ENCODE measurements around the gene S1PR4. TPM values are rescaled to one million over a fixed set of nuclear protein-coding genes. Genes with fewer than 3 reads are reported as not detected.

Gene S1PR4, protein sequence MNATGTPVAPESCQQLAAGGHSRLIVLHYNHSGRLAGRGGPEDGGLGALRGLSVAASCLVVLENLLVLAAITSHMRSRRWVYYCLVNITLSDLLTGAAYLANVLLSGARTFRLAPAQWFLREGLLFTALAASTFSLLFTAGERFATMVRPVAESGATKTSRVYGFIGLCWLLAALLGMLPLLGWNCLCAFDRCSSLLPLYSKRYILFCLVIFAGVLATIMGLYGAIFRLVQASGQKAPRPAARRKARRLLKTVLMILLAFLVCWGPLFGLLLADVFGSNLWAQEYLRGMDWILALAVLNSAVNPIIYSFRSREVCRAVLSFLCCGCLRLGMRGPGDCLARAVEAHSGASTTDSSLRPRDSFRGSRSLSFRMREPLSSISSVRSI
- total RNA-seq = 1 to 10 TPM; 1.6 to 9.9 (median 2.5) TPM

DNA sequence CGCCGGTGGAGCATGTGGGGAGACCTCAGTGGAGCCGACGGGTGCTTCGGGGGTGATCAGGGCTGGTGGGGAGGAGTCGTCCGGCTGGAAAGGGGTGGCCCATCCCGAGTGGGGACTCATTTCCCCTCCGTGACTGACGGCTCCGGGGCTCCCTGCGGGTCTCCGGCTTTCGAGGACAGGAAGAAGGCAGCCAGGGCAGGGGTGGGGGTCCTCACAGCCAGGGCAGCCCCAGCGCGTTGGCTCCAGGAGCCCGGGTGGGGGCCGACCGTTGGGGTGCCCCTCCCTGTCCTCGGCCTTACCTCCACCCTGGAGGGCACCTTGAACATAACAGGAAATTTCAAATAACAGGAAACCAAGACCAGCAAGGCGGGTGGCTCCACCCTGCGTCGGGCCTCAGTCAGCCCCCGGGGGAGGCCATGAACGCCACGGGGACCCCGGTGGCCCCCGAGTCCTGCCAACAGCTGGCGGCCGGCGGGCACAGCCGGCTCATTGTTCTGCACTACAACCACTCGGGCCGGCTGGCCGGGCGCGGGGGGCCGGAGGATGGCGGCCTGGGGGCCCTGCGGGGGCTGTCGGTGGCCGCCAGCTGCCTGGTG lies at the start of gene S1PR4:
S1PR4 (plus strand) TSS at position 393 of the 596 bp plus-strand sequence; CDS start at position 417, 24 bp downstream.
- TF ChIP-seq, protein P1, sequence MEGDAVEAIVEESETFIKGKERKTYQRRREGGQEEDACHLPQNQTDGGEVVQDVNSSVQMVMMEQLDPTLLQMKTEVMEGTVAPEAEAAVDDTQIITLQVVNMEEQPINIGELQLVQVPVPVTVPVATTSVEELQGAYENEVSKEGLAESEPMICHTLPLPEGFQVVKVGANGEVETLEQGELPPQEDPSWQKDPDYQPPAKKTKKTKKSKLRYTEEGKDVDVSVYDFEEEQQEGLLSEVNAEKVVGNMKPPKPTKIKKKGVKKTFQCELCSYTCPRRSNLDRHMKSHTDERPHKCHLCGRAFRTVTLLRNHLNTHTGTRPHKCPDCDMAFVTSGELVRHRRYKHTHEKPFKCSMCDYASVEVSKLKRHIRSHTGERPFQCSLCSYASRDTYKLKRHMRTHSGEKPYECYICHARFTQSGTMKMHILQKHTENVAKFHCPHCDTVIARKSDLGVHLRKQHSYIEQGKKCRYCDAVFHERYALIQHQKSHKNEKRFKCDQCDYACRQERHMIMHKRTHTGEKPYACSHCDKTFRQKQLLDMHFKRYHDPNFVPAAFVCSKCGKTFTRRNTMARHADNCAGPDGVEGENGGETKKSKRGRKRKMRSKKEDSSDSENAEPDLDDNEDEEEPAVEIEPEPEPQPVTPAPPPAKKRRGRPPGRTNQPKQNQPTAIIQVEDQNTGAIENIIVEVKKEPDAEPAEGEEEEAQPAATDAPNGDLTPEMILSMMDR (IDR thresholded peaks at IDR 0.05) = peak in 2 of 6 experiments; percentile 13 to 30
- TF ChIP-seq POLR2A (IDR thresholded peaks at IDR 0.05) = peak; percentile 21 to 36
- peaks cover 0 to 8% (median 4%) of the 10 kb centered on the region in 4 donors for H3K4me1 ChIP-seq
- peak; percentile 50 to 85 (median 79) for DNase-seq
- peak within 1 kb of the TSS; percentile 76 to 99 (median 80) for H3K27ac ChIP-seq
- peak within 1 kb of the TSS; percentile 49 to 71 (median 53) for H3K4me3 ChIP-seq
- no peaks in the 10 kb centered on the region for H3K27me3 ChIP-seq
- no peaks in the 10 kb centered on the region for H3K9me3 ChIP-seq
- no peaks in the 10 kb centered on the region for H3K36me3 ChIP-seq

DNA sequence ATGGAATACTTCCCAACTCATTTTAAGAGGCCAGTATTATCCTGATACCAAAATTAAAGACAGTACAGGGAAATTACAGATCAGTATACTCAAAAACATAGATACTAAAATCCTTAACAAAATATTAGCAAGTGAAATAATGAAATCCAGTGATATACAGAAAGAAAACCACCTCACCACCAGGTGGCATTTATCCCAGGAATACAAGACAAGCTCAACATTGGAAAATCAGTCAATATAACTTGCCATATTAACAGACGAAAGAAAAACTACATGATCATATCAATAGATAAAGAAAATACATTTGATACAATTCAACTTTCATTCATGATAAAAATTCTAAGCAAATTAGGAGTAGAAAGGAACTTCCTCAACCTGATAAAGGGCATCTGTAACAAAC lies 49.5 kb upstream of the S1PR4 start:
- no peaks in the 10 kb centered on the region for H3K36me3 ChIP-seq
- peaks cover 0 to 3% (median 0%) of the 10 kb centered on the region in 4 donors for H3K4me1 ChIP-seq
- no peak overlapping the region for H3K27ac ChIP-seq
- H3K4me3 ChIP-seq = no peak overlapping the region
- DNase-seq = no peak
- H3K9me3 ChIP-seq = no peaks in the 10 kb centered on the region
- no peaks in the 10 kb centered on the region for H3K27me3 ChIP-seq
- no peak for TF ChIP-seq POLR2A (IDR thresholded peaks at IDR 0.05)
- TF ChIP-seq, protein P1 (IDR thresholded peaks at IDR 0.05) = peak; percentile 10 to 65 (median 46)

DNA sequence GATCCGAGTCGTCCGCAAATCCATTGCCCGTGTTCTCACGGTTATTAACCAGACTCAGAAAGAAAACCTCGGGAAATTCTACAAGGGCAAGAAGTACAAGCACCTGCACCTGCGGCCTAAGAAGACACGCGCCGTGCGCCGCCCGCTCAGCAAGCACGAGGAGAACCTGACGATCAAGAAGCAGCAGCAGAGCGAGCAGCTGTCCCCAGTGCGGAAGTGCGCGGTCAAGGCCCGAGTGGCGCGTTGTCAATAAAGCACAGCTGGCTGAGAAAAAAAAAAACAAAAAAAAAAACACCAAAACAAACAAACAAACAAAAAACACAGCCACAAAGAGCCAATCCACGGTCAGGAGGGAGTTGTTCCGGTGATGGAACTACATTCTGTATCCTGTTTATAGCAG lies 47.4 kb upstream of the S1PR4 start:
- Histone ChIP-seq H3K27me3 (no peaks in the 10 kb centered on the region), H3K4me1 (peaks cover 0 to 3% (median 0%) of the 10 kb centered on the region in 4 donors), H3K9me3 (no peaks in the 10 kb centered on the region), H3K27ac (no peak overlapping the region), H3K36me3 (no peaks in the 10 kb centered on the region), H3K4me3 (no peak overlapping the region)
- TF ChIP-seq, protein P1 (IDR thresholded peaks at IDR 0.05) = no peak
- no peak for DNase-seq

DNA sequence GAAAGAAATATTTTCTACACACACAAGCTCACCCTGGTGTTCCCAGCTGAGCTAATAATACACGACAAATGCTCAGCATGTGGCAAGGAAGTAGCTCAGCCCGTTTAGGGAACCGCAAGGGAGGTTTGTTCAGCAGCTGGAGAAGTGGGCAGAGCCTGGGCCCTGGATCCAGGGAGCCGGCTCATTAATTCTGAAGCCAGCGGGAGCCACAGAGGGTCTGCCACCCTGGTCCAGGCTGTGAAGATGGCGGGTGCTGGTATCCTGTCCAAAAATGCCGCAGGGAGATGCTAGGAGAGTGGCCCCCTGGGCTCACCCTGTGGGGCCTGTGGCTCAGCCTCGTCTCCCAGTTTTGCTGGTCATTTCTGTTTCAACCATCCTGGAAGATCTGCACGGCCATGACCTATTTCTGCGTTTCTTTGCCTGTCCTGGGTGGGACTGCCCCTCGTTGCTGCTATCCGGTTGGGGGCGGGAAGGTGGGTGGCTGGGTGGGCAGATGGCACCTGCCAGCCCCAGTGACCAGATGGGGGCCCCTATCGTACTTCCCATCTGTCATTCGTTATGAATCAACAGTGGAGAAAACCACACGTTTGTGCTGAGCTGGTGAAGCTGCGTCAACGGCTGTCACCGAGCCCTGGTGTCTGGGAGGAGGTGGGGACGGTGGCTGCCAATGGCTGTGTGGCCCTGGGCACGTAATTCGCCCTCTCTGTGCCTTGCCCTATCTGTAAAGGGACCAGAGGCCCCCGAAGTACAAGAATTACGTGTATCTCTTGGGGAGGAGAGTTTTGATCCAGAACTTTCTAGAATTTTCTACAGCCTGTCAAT lies 45.4 kb upstream of the S1PR4 start:
- TF ChIP-seq, protein P1 (IDR thresholded peaks at IDR 0.05) = no peak
- TF ChIP-seq POLR2A (IDR thresholded peaks at IDR 0.05) = no peak
- peak; percentile 37 to 68 (median 46) for DNase-seq
- no peaks in the 10 kb centered on the region for H3K36me3 ChIP-seq
- peaks cover 0 to 3% (median 0%) of the 10 kb centered on the region in 4 donors for H3K4me1 ChIP-seq
- no peak overlapping the region for H3K4me3 ChIP-seq
- no peaks in the 10 kb centered on the region for H3K9me3 ChIP-seq
- H3K27ac ChIP-seq = peak overlapping the region in 3 of 4 donors; percentile 38 to 68 (median 44)
- no peaks in the 10 kb centered on the region for H3K27me3 ChIP-seq

DNA sequence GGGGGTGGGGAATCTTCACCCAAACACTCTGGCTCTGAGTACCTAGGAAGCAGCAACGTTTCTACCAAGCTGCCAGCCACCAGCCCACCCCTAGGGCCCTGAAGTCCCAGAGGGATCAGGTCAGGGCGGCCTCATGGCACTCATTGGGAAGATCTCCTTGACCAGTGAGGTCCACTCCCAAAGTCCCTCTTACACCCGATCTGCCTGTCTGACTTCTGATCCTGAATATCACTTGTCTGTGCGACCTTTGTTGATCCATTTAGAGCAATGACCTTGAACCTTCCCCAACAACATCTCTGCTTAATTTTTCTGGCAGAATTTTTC lies 44.8 kb upstream of the S1PR4 start:
- no peak for DNase-seq
- H3K36me3 ChIP-seq = no peaks in the 10 kb centered on the region
- H3K4me3 ChIP-seq = no peak overlapping the region
- peak overlapping the region in 3 of 4 donors; percentile 38 to 68 (median 44) for H3K27ac ChIP-seq
- TF ChIP-seq, protein P1 (IDR thresholded peaks at IDR 0.05) = no peak
- no peak for TF ChIP-seq POLR2A (IDR thresholded peaks at IDR 0.05)
- no peaks in the 10 kb centered on the region for H3K27me3 ChIP-seq
- peaks cover 0 to 3% (median 0%) of the 10 kb centered on the region in 4 donors for H3K4me1 ChIP-seq
- no peaks in the 10 kb centered on the region for H3K9me3 ChIP-seq

All from Peyer's patch (tissue), 4 donors.